GM12878 (cell line): ENCODE measurements around the gene PPP2R3C. TPM values are rescaled to one million over a fixed set of nuclear protein-coding genes. Genes with fewer than 3 reads are reported as not detected.
A peak's percentile ranks its signal among the peaks of the same experiment; 100 is the strongest.

Source experiments
- ESRRA ChIP-seq: IDR thresholded peaks from 2 replicates; pipeline ENCODE4 v1.6.1; 2012; ENCODE audit warnings: mild to moderate bottlenecking, low read length, improper control_type of control experiment
- NFIC ChIP-seq: IDR thresholded peaks from 2 replicates; pipeline ENCODE4 v1.6.1; 2012; ENCODE audit warnings: low read depth, mild to moderate bottlenecking, inconsistent platforms, low read length, moderate library complexity
- PAX8 ChIP-seq: fragments of 450-650 bp; IDR thresholded peaks from 2 replicates; pipeline ENCODE4 v1.6.1; 2017; ENCODE audit warnings: mild to moderate bottlenecking, moderate library complexity
- POLR2A ChIP-seq: IDR thresholded peaks from 2 replicates; pipeline ENCODE4 v1.6.1; 2011; ENCODE audit warnings: low read depth, mild to moderate bottlenecking, low read length
- SIX5 ChIP-seq: IDR thresholded peaks from 2 replicates; pipeline ENCODE4 v1.6.1; 2011; ENCODE audit warnings: mild to moderate bottlenecking, low read depth, low read length, moderate library complexity; ENCODE audit not compliant: severe bottlenecking
- SMC3 ChIP-seq: IDR thresholded peaks from 2 replicates; pipeline ENCODE4 v1.6.1; 2011; ENCODE audit warnings: low read length, improper control_type of control experiment, borderline replicate concordance
- TAF1 ChIP-seq: IDR thresholded peaks from 2 replicates; pipeline ENCODE4 v1.6.1; 2011; ENCODE audit warnings: mild to moderate bottlenecking, low read depth, low read length, borderline replicate concordance
- TBL1XR1 ChIP-seq: IDR thresholded peaks from 2 replicates; pipeline ENCODE4 v1.6.1; 2012; ENCODE audit warnings: low read depth, low read length, improper control_type of control experiment
- WRNIP1 ChIP-seq: IDR thresholded peaks from 2 replicates; pipeline ENCODE4 v1.6.1; 2011; ENCODE audit warnings: low read depth, low read length, improper control_type of control experiment, borderline replicate concordance
- YY1 ChIP-seq: IDR thresholded peaks from 2 replicates; pipeline ENCODE4 v1.6.1; 2011; ENCODE audit warnings: low read depth, mild to moderate bottlenecking, low read length
- polyA plus RNA-seq, 11 experiments: library from polyadenylated mRNA; depleted of rRNA in 4 of 11; unstranded in 6 of 11; stranded (reverse) in 5 of 11; fragments of >200 nt; fragmentation: Nextera tagmentation in 4 of 11; fragmentation: Illumina TruSeq in 1 of 11; extraction: Ambion mirVana in 4 of 11; extraction: Trizol in 1 of 11; gene quantifications; 1 replicate in 1 of 11; 2 replicates in 10 of 11; pipeline versions ENCODE4 v1.2.1 to v1.2.3, GENCODE V29; 2011 to 2016; ENCODE audit warnings: inconsistent platforms in 2 of 11, missing spikeins in 2 of 11, low read depth in 1 of 11
- total RNA-seq, 4 experiments: library from RNA; depleted of rRNA in 3 of 4; stranded (reverse); fragments of >200 nt in 3 of 4; fragmentation: Illumina TruSeq in 1 of 4; extraction: Trizol in 1 of 4; gene quantifications; 2 replicates each; pipeline versions ENCODE4 v1.2.1 to v1.2.3, GENCODE V29; 2013 to 2021
- TF ChIP-seq, protein P1 (sequence below), 3 experiments: IDR thresholded peaks in 2 of 3; conservative IDR thresholded peaks in 1 of 3; 2 replicates each; pipeline ENCODE4 v1.5.1; 2011; ENCODE audit warnings: low read depth in 3 of 3, low read length in 3 of 3, mild to moderate bottlenecking in 3 of 3, control low read depth in 2 of 3, moderate library complexity in 2 of 3, inconsistent platforms in 1 of 3, mixed read lengths in 1 of 3; ENCODE audit not compliant: control insufficient read depth in 2 of 3, insufficient read depth in 1 of 3; ENCODE audit errors: extremely low read depth in 1 of 3
- TF ChIP-seq, protein P2 (sequence below): fragments of 450-650 bp; IDR thresholded peaks from 2 replicates; pipeline ENCODE4 v1.6.1; 2017; ENCODE audit warnings: borderline replicate concordance
- TF ChIP-seq, protein P3 (sequence below): fragments of 150-350 bp; IDR thresholded peaks from 2 replicates; pipeline ENCODE4 v1.6.1; 2016; ENCODE audit warnings: low read depth, low read length
- TF ChIP-seq, protein P4 (sequence below): fragments of 450-650 bp; IDR thresholded peaks from 2 replicates; pipeline ENCODE4 v1.6.1; 2018; ENCODE audit warnings: mild to moderate bottlenecking, low read depth, moderate library complexity; ENCODE audit not compliant: partially characterized antibody

PPP2R3C gene
- total and polyA plus RNA-seq, 10 of the 15 experiments (the other 5 are each of a cell fraction or from before 2014, with no cell fraction given): 27.6 to 80.5 (median 42.9) TPM

DNA sequence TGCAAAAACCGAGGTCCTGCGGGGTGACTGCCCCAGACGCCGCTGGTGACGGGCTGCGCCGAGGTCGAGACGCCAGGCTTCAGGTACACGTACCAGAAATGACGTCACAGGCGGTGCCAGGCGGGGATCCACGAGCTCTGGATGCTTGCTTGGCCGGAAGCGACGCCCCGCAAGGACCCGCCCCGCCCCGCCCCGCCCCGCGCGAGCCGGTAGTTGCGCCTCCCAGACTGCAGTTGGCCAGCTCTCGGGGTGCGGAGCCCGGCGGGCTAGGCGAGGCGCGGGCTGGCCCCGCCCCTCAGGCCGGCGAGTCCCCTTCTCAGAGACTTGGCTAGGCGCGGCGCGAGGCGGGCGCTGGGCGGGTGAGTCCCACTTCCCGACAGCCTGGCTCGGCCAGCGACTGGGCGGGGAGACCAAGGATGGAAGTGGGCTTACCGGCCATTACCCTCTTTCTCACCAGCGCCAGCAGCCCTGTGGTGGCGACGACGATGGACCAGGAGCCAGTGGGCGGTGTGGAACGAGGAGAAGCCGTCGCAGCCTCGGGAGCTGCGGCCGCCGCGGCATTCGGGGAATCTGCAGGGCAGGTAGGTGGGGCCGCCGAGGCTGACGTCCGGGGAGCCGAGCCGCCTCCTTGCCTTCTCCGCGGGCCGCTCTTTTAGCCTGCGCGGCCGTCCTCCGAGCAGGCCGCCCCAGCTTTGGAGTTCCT is 75.6 kb downstream of the PPP2R3C start, which contains the start of gene FAM177A1 (continued):
- TF ChIP-seq, protein P1, sequence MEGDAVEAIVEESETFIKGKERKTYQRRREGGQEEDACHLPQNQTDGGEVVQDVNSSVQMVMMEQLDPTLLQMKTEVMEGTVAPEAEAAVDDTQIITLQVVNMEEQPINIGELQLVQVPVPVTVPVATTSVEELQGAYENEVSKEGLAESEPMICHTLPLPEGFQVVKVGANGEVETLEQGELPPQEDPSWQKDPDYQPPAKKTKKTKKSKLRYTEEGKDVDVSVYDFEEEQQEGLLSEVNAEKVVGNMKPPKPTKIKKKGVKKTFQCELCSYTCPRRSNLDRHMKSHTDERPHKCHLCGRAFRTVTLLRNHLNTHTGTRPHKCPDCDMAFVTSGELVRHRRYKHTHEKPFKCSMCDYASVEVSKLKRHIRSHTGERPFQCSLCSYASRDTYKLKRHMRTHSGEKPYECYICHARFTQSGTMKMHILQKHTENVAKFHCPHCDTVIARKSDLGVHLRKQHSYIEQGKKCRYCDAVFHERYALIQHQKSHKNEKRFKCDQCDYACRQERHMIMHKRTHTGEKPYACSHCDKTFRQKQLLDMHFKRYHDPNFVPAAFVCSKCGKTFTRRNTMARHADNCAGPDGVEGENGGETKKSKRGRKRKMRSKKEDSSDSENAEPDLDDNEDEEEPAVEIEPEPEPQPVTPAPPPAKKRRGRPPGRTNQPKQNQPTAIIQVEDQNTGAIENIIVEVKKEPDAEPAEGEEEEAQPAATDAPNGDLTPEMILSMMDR (IDR thresholded peaks at IDR 0.05 in 2 of 3, conservative IDR thresholded peaks at IDR 0.05 in 1 of 3; ENCODE audit: control insufficient read depth in 2 of 3, extremely low read depth in 1 of 3, insufficient read depth in 1 of 3, low read depth in 3 of 3, low read length in 3 of 3): no peak
- no peak for TF ChIP-seq WRNIP1
- TF ChIP-seq PAX8: no peak
- TF ChIP-seq, protein P2, sequence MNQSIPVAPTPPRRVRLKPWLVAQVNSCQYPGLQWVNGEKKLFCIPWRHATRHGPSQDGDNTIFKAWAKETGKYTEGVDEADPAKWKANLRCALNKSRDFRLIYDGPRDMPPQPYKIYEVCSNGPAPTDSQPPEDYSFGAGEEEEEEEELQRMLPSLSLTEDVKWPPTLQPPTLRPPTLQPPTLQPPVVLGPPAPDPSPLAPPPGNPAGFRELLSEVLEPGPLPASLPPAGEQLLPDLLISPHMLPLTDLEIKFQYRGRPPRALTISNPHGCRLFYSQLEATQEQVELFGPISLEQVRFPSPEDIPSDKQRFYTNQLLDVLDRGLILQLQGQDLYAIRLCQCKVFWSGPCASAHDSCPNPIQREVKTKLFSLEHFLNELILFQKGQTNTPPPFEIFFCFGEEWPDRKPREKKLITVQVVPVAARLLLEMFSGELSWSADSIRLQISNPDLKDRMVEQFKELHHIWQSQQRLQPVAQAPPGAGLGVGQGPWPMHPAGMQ: no peak
- TF ChIP-seq SMC3: 0 out of 2 replicates have a peak, but pooled peaks have one; percentile 8
- TF ChIP-seq, protein P3, sequence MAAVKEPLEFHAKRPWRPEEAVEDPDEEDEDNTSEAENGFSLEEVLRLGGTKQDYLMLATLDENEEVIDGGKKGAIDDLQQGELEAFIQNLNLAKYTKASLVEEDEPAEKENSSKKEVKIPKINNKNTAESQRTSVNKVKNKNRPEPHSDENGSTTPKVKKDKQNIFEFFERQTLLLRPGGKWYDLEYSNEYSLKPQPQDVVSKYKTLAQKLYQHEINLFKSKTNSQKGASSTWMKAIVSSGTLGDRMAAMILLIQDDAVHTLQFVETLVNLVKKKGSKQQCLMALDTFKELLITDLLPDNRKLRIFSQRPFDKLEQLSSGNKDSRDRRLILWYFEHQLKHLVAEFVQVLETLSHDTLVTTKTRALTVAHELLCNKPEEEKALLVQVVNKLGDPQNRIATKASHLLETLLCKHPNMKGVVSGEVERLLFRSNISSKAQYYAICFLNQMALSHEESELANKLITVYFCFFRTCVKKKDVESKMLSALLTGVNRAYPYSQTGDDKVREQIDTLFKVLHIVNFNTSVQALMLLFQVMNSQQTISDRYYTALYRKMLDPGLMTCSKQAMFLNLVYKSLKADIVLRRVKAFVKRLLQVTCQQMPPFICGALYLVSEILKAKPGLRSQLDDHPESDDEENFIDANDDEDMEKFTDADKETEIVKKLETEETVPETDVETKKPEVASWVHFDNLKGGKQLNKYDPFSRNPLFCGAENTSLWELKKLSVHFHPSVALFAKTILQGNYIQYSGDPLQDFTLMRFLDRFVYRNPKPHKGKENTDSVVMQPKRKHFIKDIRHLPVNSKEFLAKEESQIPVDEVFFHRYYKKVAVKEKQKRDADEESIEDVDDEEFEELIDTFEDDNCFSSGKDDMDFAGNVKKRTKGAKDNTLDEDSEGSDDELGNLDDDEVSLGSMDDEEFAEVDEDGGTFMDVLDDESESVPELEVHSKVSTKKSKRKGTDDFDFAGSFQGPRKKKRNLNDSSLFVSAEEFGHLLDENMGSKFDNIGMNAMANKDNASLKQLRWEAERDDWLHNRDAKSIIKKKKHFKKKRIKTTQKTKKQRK: no peak
- TF ChIP-seq TBL1XR1: peak; percentile 47; the same call in 1 of the 2 replicates
- peak; percentile 58 for TF ChIP-seq YY1
- no peak for TF ChIP-seq NFIC
- TF ChIP-seq ESRRA: no peak
- TF ChIP-seq, protein P4, sequence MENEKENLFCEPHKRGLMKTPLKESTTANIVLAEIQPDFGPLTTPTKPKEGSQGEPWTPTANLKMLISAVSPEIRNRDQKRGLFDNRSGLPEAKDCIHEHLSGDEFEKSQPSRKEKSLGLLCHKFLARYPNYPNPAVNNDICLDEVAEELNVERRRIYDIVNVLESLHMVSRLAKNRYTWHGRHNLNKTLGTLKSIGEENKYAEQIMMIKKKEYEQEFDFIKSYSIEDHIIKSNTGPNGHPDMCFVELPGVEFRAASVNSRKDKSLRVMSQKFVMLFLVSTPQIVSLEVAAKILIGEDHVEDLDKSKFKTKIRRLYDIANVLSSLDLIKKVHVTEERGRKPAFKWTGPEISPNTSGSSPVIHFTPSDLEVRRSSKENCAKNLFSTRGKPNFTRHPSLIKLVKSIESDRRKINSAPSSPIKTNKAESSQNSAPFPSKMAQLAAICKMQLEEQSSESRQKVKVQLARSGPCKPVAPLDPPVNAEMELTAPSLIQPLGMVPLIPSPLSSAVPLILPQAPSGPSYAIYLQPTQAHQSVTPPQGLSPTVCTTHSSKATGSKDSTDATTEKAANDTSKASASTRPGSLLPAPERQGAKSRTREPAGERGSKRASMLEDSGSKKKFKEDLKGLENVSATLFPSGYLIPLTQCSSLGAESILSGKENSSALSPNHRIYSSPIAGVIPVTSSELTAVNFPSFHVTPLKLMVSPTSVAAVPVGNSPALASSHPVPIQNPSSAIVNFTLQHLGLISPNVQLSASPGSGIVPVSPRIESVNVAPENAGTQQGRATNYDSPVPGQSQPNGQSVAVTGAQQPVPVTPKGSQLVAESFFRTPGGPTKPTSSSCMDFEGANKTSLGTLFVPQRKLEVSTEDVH: no peak
- TF ChIP-seq TAF1: peak; percentile 35; the same call in 1 of the 2 replicates
- no peak for TF ChIP-seq SIX5
- peak; percentile 95 for TF ChIP-seq POLR2A
